ENCODE results near the gene A2M.

- TF ChIP-seq CTCF (IDR thresholded peaks at IDR 0.05 in 8 of 11, conservative IDR thresholded peaks at IDR 0.05 in 3 of 11): no peak
- TF ChIP-seq POLR2A (IDR thresholded peaks at IDR 0.05): no peak
Observed at GRCh38 chr12:9163392-9163791, 47.7 kb upstream of the A2M start.

Data from spleen (tissue), 7 donors.